Activated T-helper 17 cell treated with anti-CD3 and anti-CD28 coated beads, Interleukin-2, amount 50 U/mL, for 72 hours (primary cell): ENCODE results near the gene HIGD1B. TPM values are rescaled to one million over a fixed set of nuclear protein-coding genes. Genes with fewer than 3 reads are reported as not detected.

Experiments used
- ATAC-seq: fragments of 150-1000 bp; cut with Tn5 transposase; replicated peaks from 2 replicates; pipeline ENCODE4 v1.10.0; 2021; ENCODE audit warnings: mild to moderate bottlenecking, moderate library complexity
- H3K27ac Mint-ChIP-seq: one replicate; pipeline ENCODE4 v1.8.0; 2022; ENCODE audit warnings: mixed read lengths
- H3K27me3 Mint-ChIP-seq: one replicate; pipeline ENCODE4 v1.8.0; 2022; ENCODE audit warnings: mixed read lengths
- H3K36me3 Mint-ChIP-seq: one replicate; pipeline ENCODE4 v1.8.0; 2022; ENCODE audit warnings: low read depth, mild to moderate bottlenecking, mixed read lengths
- H3K4me1 Mint-ChIP-seq: one replicate; pipeline ENCODE4 v1.8.0; 2022; ENCODE audit warnings: mixed read lengths
- H3K4me3 Mint-ChIP-seq: one replicate; pipeline ENCODE4 v1.8.0; 2022; ENCODE audit warnings: mild to moderate bottlenecking, mixed read lengths
- H3K9me3 Mint-ChIP-seq: one replicate; pipeline ENCODE4 v1.8.0; 2022; ENCODE audit warnings: mixed read lengths
- total RNA-seq, 2 donors: library from RNA; stranded (reverse); gene quantifications; one replicate each; pipeline ENCODE4 v1.2.3, GENCODE V29; 2022

HIGD1B gene
- total RNA-seq, 2 donors from 2014 or later, result not detected

- Mint-ChIP-seq H3K4me1 (peaks cover 8% of the 10 kb centered on the region), H3K27me3 (peaks cover 34% of the 10 kb centered on the region), H3K36me3 (peaks cover 8% of the 10 kb centered on the region), H3K9me3 (no peaks in the 10 kb centered on the region), H3K27ac (no peak overlapping the region), H3K4me3 (peak overlapping the region; percentile 82)
- peak; percentile 11 for ATAC-seq
These were observed 18.7 kb upstream of the HIGD1B start for GRCh38 chr17:44828919-44829522.

GRCh38 chr17:44829523-44830358, 17.9 kb upstream of the HIGD1B start, which contains the start of gene GJC1:
GJC1 (minus strand) TSS chr17:44830287; CDS start chr17:44805817, 24,470 bp downstream.
- Mint-ChIP-seq H3K27me3 (peaks cover 34% of the 10 kb centered on the region), H3K4me3 (peak within 1 kb of the TSS; percentile 82), H3K27ac (no peak within 1 kb of the TSS)

GRCh38 chr17:44830359-44831288, 17.1 kb upstream of the HIGD1B start:
- peaks cover 8% of the 10 kb centered on the region for H3K4me1 Mint-ChIP-seq
- H3K9me3 Mint-ChIP-seq, result no peaks in the 10 kb centered on the region
- H3K4me3 Mint-ChIP-seq, result peak overlapping the region; percentile 67
- H3K27me3 Mint-ChIP-seq, result peaks cover 34% of the 10 kb centered on the region
- H3K27ac Mint-ChIP-seq, result no peak overlapping the region
- peaks cover 8% of the 10 kb centered on the region for H3K36me3 Mint-ChIP-seq
- ATAC-seq, result peak; percentile 16

More at GRCh38 chr17:44829523-44830358, 17.9 kb upstream of the HIGD1B start, which contains the start of gene GJC1:
- Mint-ChIP-seq H3K36me3 (peaks cover 8% of the 10 kb centered on the region), H3K9me3 (no peaks in the 10 kb centered on the region), H3K4me1 (peaks cover 8% of the 10 kb centered on the region)
- peak; percentile 69 for ATAC-seq

GRCh38 chr17:44831371-44831770, 16.3 kb upstream of the HIGD1B start:
- H3K27me3 Mint-ChIP-seq, result peaks cover 34% of the 10 kb centered on the region
- no peak overlapping the region for H3K27ac Mint-ChIP-seq
- ATAC-seq, result no peak
- no peak overlapping the region for H3K4me3 Mint-ChIP-seq
- peaks cover 8% of the 10 kb centered on the region for H3K4me1 Mint-ChIP-seq
- peaks cover 8% of the 10 kb centered on the region for H3K36me3 Mint-ChIP-seq
- H3K9me3 Mint-ChIP-seq, result no peaks in the 10 kb centered on the region

GRCh38 chr17:44832805-44833204, 14.9 kb upstream of the HIGD1B start:
- ATAC-seq, result no peak
- Mint-ChIP-seq H3K9me3 (no peaks in the 10 kb centered on the region), H3K4me3 (no peak overlapping the region), H3K27me3 (peaks cover 24% of the 10 kb centered on the region), H3K4me1 (peaks cover 8% of the 10 kb centered on the region), H3K36me3 (peaks cover 8% of the 10 kb centered on the region), H3K27ac (no peak overlapping the region)

- ATAC-seq, result no peak
- Mint-ChIP-seq H3K4me1 (no peaks in the 10 kb centered on the region), H3K9me3 (no peaks in the 10 kb centered on the region), H3K27ac (no peak overlapping the region), H3K27me3 (peaks cover 9% of the 10 kb centered on the region), H3K36me3 (no peaks in the 10 kb centered on the region), H3K4me3 (no peak overlapping the region)
These were observed 10.5 kb upstream of the HIGD1B start for GRCh38 chr17:44837196-44837595.

- no peaks in the 10 kb centered on the region for H3K27me3 Mint-ChIP-seq
- no peaks in the 10 kb centered on the region for H3K36me3 Mint-ChIP-seq
- H3K4me1 Mint-ChIP-seq, result no peaks in the 10 kb centered on the region
- ATAC-seq, result no peak
- H3K27ac Mint-ChIP-seq, result no peak overlapping the region
- H3K4me3 Mint-ChIP-seq, result no peak overlapping the region
- H3K9me3 Mint-ChIP-seq, result no peaks in the 10 kb centered on the region
These were observed 7.4 kb upstream of the HIGD1B start for GRCh38 chr17:44840274-44840673.

GRCh38 chr17:44840936-44841335, 6.7 kb upstream of the HIGD1B start:
- no peaks in the 10 kb centered on the region for H3K36me3 Mint-ChIP-seq
- no peaks in the 10 kb centered on the region for H3K27me3 Mint-ChIP-seq
- no peaks in the 10 kb centered on the region for H3K9me3 Mint-ChIP-seq
- ATAC-seq, result no peak
- no peak overlapping the region for H3K4me3 Mint-ChIP-seq
- no peak overlapping the region for H3K27ac Mint-ChIP-seq
- H3K4me1 Mint-ChIP-seq, result no peaks in the 10 kb centered on the region

GRCh38 chr17:44842748-44843147, 4.9 kb upstream of the HIGD1B start:
- Mint-ChIP-seq H3K36me3 (no peaks in the 10 kb centered on the region), H3K27me3 (no peaks in the 10 kb centered on the region), H3K9me3 (no peaks in the 10 kb centered on the region), H3K4me1 (no peaks in the 10 kb centered on the region), H3K4me3 (no peak overlapping the region), H3K27ac (no peak overlapping the region)
- ATAC-seq, result no peak

GRCh38 chr17:44844390-44844830, 3.3 kb upstream of the HIGD1B start:
- H3K36me3 Mint-ChIP-seq, result no peaks in the 10 kb centered on the region
- H3K9me3 Mint-ChIP-seq, result no peaks in the 10 kb centered on the region
- H3K27me3 Mint-ChIP-seq, result no peaks in the 10 kb centered on the region
- H3K4me1 Mint-ChIP-seq, result no peaks in the 10 kb centered on the region
- no peak for ATAC-seq
- H3K27ac Mint-ChIP-seq, result no peak overlapping the region
- no peak overlapping the region for H3K4me3 Mint-ChIP-seq

- no peak overlapping the region for H3K27ac Mint-ChIP-seq
- H3K4me3 Mint-ChIP-seq, result no peak overlapping the region
- no peaks in the 10 kb centered on the region for H3K4me1 Mint-ChIP-seq
- no peaks in the 10 kb centered on the region for H3K9me3 Mint-ChIP-seq
- no peak for ATAC-seq
- H3K27me3 Mint-ChIP-seq, result no peaks in the 10 kb centered on the region
- H3K36me3 Mint-ChIP-seq, result peaks cover 16% of the 10 kb centered on the region
These were observed 1.5 kb upstream of the HIGD1B start for GRCh38 chr17:44846206-44846605.

- H3K27ac Mint-ChIP-seq, result no peak overlapping the region
- H3K9me3 Mint-ChIP-seq, result no peaks in the 10 kb centered on the region
- H3K4me3 Mint-ChIP-seq, result no peak overlapping the region
- no peak for ATAC-seq
- H3K27me3 Mint-ChIP-seq, result no peaks in the 10 kb centered on the region
- H3K36me3 Mint-ChIP-seq, result peaks cover 36% of the 10 kb centered on the region
- no peaks in the 10 kb centered on the region for H3K4me1 Mint-ChIP-seq
These were observed 643 bp downstream of the HIGD1B start for GRCh38 chr17:44848257-44848795.

- Mint-ChIP-seq H3K36me3 (peaks cover 43% of the 10 kb centered on the region), H3K27ac (no peak overlapping the region), H3K9me3 (no peaks in the 10 kb centered on the region), H3K27me3 (no peaks in the 10 kb centered on the region), H3K4me1 (no peaks in the 10 kb centered on the region), H3K4me3 (no peak overlapping the region)
- no peak for ATAC-seq
These were observed 1.3 kb downstream of the HIGD1B start for GRCh38 chr17:44848961-44849489.

GRCh38 chr17:44850025-44850424, 2.3 kb downstream of the HIGD1B start:
- no peak for ATAC-seq
- Mint-ChIP-seq H3K36me3 (peaks cover 53% of the 10 kb centered on the region), H3K4me1 (no peaks in the 10 kb centered on the region)

More at GRCh38 chr17:44850025-44850424, 2.3 kb downstream of the HIGD1B start:
- no peaks in the 10 kb centered on the region for H3K27me3 Mint-ChIP-seq
- no peak overlapping the region for H3K27ac Mint-ChIP-seq
- H3K4me3 Mint-ChIP-seq, result no peak overlapping the region
- H3K9me3 Mint-ChIP-seq, result no peaks in the 10 kb centered on the region
